ENCODE data around the gene STAMBPL1. TPM values are rescaled to one million over a fixed set of nuclear protein-coding genes. Genes with fewer than 3 reads are reported as not detected.
"Not testable (repeated sequence)": the region's sequence is repeated elsewhere in the genome, so short reads cannot be mapped to it uniquely, and the experiment has no call there.

Gene STAMBPL1
- total RNA-seq, 1 experiment from 2014 or later, result 0.54 TPM

DNA sequence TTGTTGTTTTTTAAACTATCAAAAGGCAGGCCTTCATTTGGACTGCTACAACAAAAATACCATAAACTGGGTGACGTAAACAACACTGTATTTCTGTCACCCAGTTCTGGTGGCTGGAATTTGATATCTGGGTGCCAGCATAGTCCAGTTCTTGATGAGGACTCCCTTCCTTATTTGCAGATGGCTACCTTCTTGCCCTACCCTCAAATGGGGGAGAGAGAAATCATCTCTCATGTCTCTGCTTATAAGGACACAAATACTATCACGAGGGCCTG, 47.3 kb downstream of the STAMBPL1 start:
- H3K4me3 Mint-ChIP-seq (ENCODE audit: unreplicated experiment), result no peak overlapping the region
- no peaks in the 10 kb centered on the region for H3K9me3 ChIP-seq

DNA sequence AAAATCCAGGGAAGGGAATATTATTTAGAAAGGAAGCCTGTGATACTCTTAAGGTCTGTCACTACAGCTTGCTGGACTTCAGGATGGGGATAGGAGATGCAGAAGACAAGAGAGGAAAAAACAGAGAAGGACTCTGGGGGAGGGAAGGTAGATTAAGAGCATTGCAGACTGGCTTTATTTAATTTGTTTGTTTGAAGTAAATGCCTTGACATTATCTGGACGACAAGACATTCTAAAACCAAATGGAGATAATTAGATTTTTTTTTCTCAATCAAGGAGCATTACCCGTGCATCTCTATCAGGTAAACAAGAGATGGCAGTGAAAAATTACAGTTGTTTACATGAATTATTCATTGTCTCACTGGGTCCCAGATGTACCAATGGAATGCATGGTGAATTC, 48.2 kb downstream of the STAMBPL1 start:
- no peaks in the 10 kb centered on the region for H3K9me3 Mint-ChIP-seq (ENCODE audit: unreplicated experiment)
- BruUV-seq (replicated peaks), result no TSS peak
- Histone ChIP-seq H3K4me1 (peaks cover 5% of the 10 kb centered on the region; the same call in 1 of the 2 replicates), H3K4me3 (ENCODE audit: low read depth, low read length) (no peak overlapping the region), H3K36me3 (ENCODE audit: control insufficient read depth, insufficient read depth, low read length) (no peaks in the 10 kb centered on the region), H3K9me3 (no peaks in the 10 kb centered on the region), H3K27me3 (replicated peaks; ENCODE audit: control insufficient read depth, insufficient read depth, low read length) (no peaks in the 10 kb centered on the region)
- H3K4me3 Mint-ChIP-seq (ENCODE audit: unreplicated experiment), result no peak overlapping the region
- H3K36me3 Mint-ChIP-seq (ENCODE audit: insufficient read depth, unreplicated experiment), result no peaks in the 10 kb centered on the region
- ChIA-PET CTCF (no interaction called here), POLR2A (no interaction called here)
- H3K27me3 Mint-ChIP-seq (ENCODE audit: insufficient read depth, unreplicated experiment), result peaks cover 2% of the 10 kb centered on the region
- TF ChIP-seq, protein P1, sequence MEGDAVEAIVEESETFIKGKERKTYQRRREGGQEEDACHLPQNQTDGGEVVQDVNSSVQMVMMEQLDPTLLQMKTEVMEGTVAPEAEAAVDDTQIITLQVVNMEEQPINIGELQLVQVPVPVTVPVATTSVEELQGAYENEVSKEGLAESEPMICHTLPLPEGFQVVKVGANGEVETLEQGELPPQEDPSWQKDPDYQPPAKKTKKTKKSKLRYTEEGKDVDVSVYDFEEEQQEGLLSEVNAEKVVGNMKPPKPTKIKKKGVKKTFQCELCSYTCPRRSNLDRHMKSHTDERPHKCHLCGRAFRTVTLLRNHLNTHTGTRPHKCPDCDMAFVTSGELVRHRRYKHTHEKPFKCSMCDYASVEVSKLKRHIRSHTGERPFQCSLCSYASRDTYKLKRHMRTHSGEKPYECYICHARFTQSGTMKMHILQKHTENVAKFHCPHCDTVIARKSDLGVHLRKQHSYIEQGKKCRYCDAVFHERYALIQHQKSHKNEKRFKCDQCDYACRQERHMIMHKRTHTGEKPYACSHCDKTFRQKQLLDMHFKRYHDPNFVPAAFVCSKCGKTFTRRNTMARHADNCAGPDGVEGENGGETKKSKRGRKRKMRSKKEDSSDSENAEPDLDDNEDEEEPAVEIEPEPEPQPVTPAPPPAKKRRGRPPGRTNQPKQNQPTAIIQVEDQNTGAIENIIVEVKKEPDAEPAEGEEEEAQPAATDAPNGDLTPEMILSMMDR (IDR thresholded peaks at IDR 0.05; ENCODE audit: insufficient read depth in 1 of 2, low read depth in 1 of 2, low read length in 1 of 2, severe bottlenecking in 1 of 2, unreplicated experiment in 1 of 2), result no peak
- intact Hi-C loops (cut with micrococcal nuclease; ENCODE audit: unreplicated experiment), result no loop called here
- no peak overlapping the region for H3K27ac Mint-ChIP-seq (ENCODE audit: unreplicated experiment)
- no peak for DNase-seq
- no peaks in the 10 kb centered on the region for H3K4me1 Mint-ChIP-seq (ENCODE audit: low read depth, unreplicated experiment)

More for the DNA sequence above, 47.3 kb downstream of the STAMBPL1 start:
- H3K27me3 Mint-ChIP-seq (ENCODE audit: insufficient read depth, unreplicated experiment), result peaks cover 2% of the 10 kb centered on the region
- H3K9me3 Mint-ChIP-seq (ENCODE audit: unreplicated experiment), result no peaks in the 10 kb centered on the region
- H3K36me3 Mint-ChIP-seq (ENCODE audit: insufficient read depth, unreplicated experiment), result no peaks in the 10 kb centered on the region
- ChIA-PET CTCF (no interaction called here), POLR2A (no interaction called here)
- H3K4me1 Mint-ChIP-seq (ENCODE audit: low read depth, unreplicated experiment), result no peaks in the 10 kb centered on the region
- intact Hi-C loops (cut with micrococcal nuclease; ENCODE audit: unreplicated experiment), result no loop called here
- H3K27me3 ChIP-seq (replicated peaks; ENCODE audit: control insufficient read depth, insufficient read depth, low read length), result no peaks in the 10 kb centered on the region
- no peaks in the 10 kb centered on the region for H3K36me3 ChIP-seq (ENCODE audit: control insufficient read depth, insufficient read depth, low read length)
- no peak for DNase-seq
- no peak overlapping the region for H3K27ac Mint-ChIP-seq (ENCODE audit: unreplicated experiment)
- TF ChIP-seq, protein P1 (IDR thresholded peaks at IDR 0.05; ENCODE audit: insufficient read depth in 1 of 2, low read depth in 1 of 2, low read length in 1 of 2, severe bottlenecking in 1 of 2, unreplicated experiment in 1 of 2), result no peak
- H3K4me1 ChIP-seq, result peaks cover 3% of the 10 kb centered on the region; the same call in 1 of the 2 replicates
- no peak overlapping the region for H3K4me3 ChIP-seq (ENCODE audit: low read depth, low read length)
- no TSS peak for BruUV-seq (replicated peaks)

DNA sequence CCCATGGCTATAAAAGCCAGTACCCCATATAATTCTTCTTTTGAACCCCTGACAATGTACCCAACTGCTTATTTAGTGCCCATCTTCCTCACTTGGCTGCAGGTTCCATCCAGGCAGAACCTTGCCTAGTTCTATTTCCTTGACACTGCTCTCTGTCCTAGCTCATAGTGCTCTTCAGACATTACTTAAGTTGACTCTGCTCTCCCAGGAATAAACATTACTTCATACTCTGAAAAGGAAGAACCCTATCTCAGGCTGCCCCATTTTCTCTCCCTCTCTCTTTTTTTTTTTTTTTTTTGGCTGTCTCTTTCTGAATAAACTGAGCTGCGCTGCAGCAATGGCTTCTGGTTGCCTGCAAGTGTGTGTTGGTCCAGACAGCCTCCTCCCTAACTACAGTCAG, 51.5 kb downstream of the STAMBPL1 start:
- TF ChIP-seq, protein P1 (IDR thresholded peaks at IDR 0.05; ENCODE audit: insufficient read depth in 1 of 2, low read depth in 1 of 2, low read length in 1 of 2, severe bottlenecking in 1 of 2, unreplicated experiment in 1 of 2), result no peak
- POLR2A ChIA-PET, result no interaction called here
- CTCF ChIA-PET, result interaction anchor here (0.7 to 2.3 kb wide), 5 partner anchors 56 to 661 kb away, joined by 4 to 19 read pairs (median 5); no protein-coding TSS in a partner anchor
- Histone ChIP-seq H3K36me3 (ENCODE audit: control insufficient read depth, insufficient read depth, low read length) (no peaks in the 10 kb centered on the region), H3K4me1 (peaks cover 5% of the 10 kb centered on the region; the same call in 1 of the 2 replicates), H3K27me3 (replicated peaks; ENCODE audit: control insufficient read depth, insufficient read depth, low read length) (no peaks in the 10 kb centered on the region), H3K9me3 (no peaks in the 10 kb centered on the region), H3K4me3 (ENCODE audit: low read depth, low read length) (no peak overlapping the region)
- Mint-ChIP-seq H3K27me3 (ENCODE audit: insufficient read depth, unreplicated experiment) (peaks cover 2% of the 10 kb centered on the region), H3K36me3 (ENCODE audit: insufficient read depth, unreplicated experiment) (no peaks in the 10 kb centered on the region), H3K4me3 (ENCODE audit: unreplicated experiment) (no peak overlapping the region), H3K27ac (ENCODE audit: unreplicated experiment) (no peak overlapping the region), H3K4me1 (ENCODE audit: low read depth, unreplicated experiment) (no peaks in the 10 kb centered on the region), H3K9me3 (ENCODE audit: unreplicated experiment) (no peaks in the 10 kb centered on the region)
- no TSS peak for BruUV-seq (replicated peaks)
- no peak for DNase-seq
- intact Hi-C loops (cut with micrococcal nuclease; ENCODE audit: unreplicated experiment), result no loop called here

DNA sequence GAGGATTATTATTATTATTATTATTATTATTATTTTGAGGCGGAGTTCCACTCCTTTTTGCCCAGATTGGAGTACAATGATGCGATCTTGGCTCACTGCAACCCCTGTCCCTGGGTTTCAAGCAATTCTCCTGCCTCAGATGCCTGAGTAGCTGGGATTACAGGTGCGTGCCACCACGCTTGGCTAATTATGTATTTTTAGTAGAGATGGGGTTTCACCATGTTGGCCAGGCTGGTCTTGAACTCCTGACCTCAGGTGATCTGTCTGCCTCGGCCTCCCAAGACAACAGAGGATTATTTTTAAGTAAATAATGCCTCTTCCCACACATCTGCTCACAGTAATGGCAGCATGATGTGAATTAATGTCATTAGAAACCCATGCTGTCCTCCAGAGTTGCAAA, 52.0 kb downstream of the STAMBPL1 start:
- BruUV-seq (replicated peaks); POLR2A ChIA-PET: not testable (repeated sequence)

More for the DNA sequence above, 52.0 kb downstream of the STAMBPL1 start:
- intact Hi-C loops (cut with micrococcal nuclease; ENCODE audit: unreplicated experiment), result loop anchor here (1.0 kb wide), 5 partner anchors 35 to 367 kb away; partner anchors contain the start of gene STAMBPL1
- H3K4me3 ChIP-seq (ENCODE audit: low read depth, low read length); H3K4me1 ChIP-seq; H3K36me3 ChIP-seq (ENCODE audit: control insufficient read depth, insufficient read depth, low read length); H3K36me3 Mint-ChIP-seq (ENCODE audit: insufficient read depth, unreplicated experiment); H3K27ac Mint-ChIP-seq (ENCODE audit: unreplicated experiment); H3K4me1 Mint-ChIP-seq (ENCODE audit: low read depth, unreplicated experiment); H3K27me3 ChIP-seq (replicated peaks; ENCODE audit: control insufficient read depth, insufficient read depth, low read length); H3K27me3 Mint-ChIP-seq (ENCODE audit: insufficient read depth, unreplicated experiment); H3K4me3 Mint-ChIP-seq (ENCODE audit: unreplicated experiment); H3K9me3 Mint-ChIP-seq (ENCODE audit: unreplicated experiment); H3K9me3 ChIP-seq; DNase-seq: not testable (repeated sequence)
- CTCF ChIA-PET, result interaction anchor here (0.6 to 2.3 kb wide), 14 partner anchors 10 to 367 kb away, joined by 3 to 19 read pairs (median 4); partner anchors contain the start of genes ANKRD22 and FAS

All from Caco-2 (cell line).